Stimulated activated naive B cell treated with anti-CD40 and anti-IgM and Interleukin-4, amounts not matched to agents 10 μg/mL and 1 μg/mL and 100 μg/mL, for 72 hours (primary cell): Measurements from ENCODE around the gene PCGF3.
A peak's percentile ranks its signal among the peaks of the same experiment; 100 is the strongest.
"Not testable (repeated sequence)": the region's sequence is repeated elsewhere in the genome, so short reads cannot be mapped to it uniquely, and the experiment has no call there.

Experiments
- ATAC-seq, 2 donors: fragments of 150-1000 bp; cut with Tn5 transposase; replicated peaks; 2 replicates each; pipeline ENCODE4 v1.10.0; 2021; ENCODE audit warnings: moderate library complexity in 1 of 2
- DNase-seq: peaks from one replicate; pipeline ENCODE4 v3.0.0; 2021
- H3K27ac Mint-ChIP-seq: one replicate; pipeline ENCODE4 v1.8.0; 2022; ENCODE audit warnings: mild to moderate bottlenecking, mixed read lengths
- H3K27me3 Mint-ChIP-seq, 2 donors: one replicate each; pipeline ENCODE4 v1.8.0; 2022; ENCODE audit warnings: mixed read lengths in 2 of 2
- H3K36me3 Mint-ChIP-seq, 2 donors: one replicate each; pipeline ENCODE4 v1.8.0; 2022; ENCODE audit warnings: mixed read lengths in 2 of 2, mild to moderate bottlenecking in 1 of 2
- H3K4me1 Mint-ChIP-seq, 2 donors: one replicate each; pipeline ENCODE4 v1.8.0; 2022; ENCODE audit warnings: mixed read lengths in 2 of 2, mild to moderate bottlenecking in 1 of 2
- H3K4me3 Mint-ChIP-seq, 2 donors: one replicate each; pipeline ENCODE4 v1.8.0; 2022; ENCODE audit warnings: mild to moderate bottlenecking in 2 of 2, mixed read lengths in 2 of 2, moderate library complexity in 1 of 2
- H3K9me3 Mint-ChIP-seq, 2 donors: one replicate each; pipeline ENCODE4 v1.8.0; 2022; ENCODE audit warnings: mixed read lengths in 2 of 2, mild to moderate bottlenecking in 1 of 2

PCGF3 gene

DNA sequence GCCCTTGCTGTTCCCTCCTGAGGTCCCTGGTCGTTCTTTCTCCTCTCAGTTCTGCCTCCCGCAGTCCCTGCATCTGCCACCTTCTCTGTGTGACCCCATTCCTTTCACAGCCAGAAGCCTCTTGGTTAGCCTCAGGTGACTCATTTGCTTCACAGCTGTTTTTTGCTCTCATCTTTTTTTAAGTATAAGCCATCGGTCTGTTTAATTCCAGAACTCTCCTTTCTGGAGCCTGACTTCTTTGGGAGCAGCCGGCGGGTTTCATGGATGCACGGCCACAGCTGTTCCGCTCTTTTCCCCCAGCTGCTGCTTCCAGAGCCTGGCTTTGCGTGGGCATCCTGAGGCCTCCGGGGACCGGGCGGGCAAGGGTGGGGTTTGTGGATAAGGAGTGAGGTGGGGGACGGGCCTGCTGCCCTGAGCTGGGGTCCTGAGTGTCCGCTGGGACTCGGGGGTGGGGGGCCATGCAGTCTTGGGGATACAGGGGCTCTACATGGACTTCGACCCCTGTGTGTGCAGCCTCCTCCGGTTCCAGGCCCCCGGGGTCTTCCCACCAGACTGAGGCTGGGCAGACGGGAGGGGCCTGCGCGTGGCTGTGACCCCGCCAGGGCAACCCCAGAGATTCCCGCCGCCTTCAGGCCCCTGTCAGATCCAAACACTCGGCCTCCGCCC is 46.7 kb downstream of the PCGF3 start:
- no peak for ATAC-seq
- Mint-ChIP-seq H3K27ac (peak overlapping the region; percentile 17), H3K36me3 (peaks cover 31 to 60% of the 10 kb centered on the region in 2 donors), H3K27me3 (no peaks in the 10 kb centered on the region), H3K4me1 (peaks cover 9% of the 10 kb centered on the region in 2 donors), H3K4me3 (no peak overlapping the region), H3K9me3 (no peaks in the 10 kb centered on the region)
- DNase-seq, result no peak

DNA sequence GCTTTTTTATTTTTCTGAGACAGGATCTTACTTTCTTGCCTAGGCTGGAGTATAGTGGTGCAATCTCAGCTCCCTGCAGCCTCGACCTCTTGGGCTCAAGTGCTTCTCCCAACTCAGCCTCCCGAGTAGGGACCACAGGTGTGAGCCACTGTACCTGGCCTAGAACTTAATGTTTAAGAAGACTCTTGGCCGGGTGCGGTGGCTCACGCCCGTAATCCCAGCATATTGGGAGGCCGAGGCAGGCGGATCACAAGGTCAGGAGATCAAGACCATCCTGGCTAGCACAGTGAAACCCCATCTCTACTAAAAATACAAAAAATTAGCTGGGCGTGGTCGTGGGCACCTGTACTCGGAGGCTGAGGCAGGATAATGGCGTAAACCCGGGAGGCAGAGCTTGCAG is 47.6 kb downstream of the PCGF3 start:
- ATAC-seq, H3K27me3 Mint-ChIP-seq, H3K9me3 Mint-ChIP-seq, H3K4me3 Mint-ChIP-seq, DNase-seq, H3K4me1 Mint-ChIP-seq, H3K27ac Mint-ChIP-seq: not testable (repeated sequence)
- peaks cover 27 to 59% of the 10 kb centered on the region in 2 donors for H3K36me3 Mint-ChIP-seq

DNA sequence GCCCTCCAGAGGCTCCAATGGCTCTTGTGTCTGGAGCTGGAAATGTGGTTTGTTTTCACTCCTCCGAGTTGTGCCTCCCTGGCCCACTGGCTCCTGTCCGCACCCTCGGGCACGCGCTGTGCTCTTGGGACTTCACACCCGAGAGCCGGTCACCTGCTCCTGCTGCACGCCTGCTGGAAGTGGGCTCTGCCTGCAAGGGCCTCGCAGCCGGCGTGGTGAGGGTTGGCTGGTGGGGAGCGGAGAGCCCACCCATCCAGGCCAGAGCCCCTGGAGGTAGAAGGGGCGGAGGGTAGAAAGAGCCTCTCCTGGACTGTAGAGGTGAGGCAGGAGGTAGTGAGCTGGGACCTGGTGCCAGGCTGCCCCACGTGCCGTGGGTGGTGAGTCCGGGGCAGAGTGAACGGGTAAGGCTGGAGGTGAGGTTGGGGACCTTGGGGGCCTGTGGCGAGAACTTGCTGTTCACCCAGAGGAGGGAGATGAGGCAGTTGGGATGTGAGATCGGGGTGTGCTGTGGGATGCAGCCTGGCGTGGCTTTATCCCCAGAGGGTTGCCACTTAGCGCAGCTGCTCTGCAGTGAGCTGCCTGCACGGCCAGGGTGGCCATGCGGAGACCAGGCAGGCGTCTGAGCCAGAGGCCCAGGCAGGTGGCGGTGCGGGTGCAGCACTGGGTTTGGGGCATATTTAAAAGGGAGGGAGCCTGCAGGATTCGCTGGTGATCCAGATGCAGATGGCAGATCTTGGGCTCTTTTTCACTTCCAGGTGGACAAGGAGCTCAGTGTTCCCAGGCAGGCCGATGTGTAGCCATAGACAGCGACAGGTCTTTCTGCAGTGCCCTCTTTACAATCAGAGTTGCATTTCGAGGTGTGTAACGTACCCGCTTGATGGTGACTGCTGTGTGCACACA is 48.8 kb downstream of the PCGF3 start:
- H3K4me3 Mint-ChIP-seq, result peak overlapping the region in 1 of 2 donors; percentile 12
- DNase-seq (no peak), ATAC-seq (no peak)
- H3K27ac Mint-ChIP-seq, result peak overlapping the region; percentile 71
- H3K9me3 Mint-ChIP-seq, result no peaks in the 10 kb centered on the region
- peaks cover 5 to 9% of the 10 kb centered on the region in 2 donors for H3K4me1 Mint-ChIP-seq
- no peaks in the 10 kb centered on the region for H3K27me3 Mint-ChIP-seq
- peaks cover 22 to 53% of the 10 kb centered on the region in 2 donors for H3K36me3 Mint-ChIP-seq

DNA sequence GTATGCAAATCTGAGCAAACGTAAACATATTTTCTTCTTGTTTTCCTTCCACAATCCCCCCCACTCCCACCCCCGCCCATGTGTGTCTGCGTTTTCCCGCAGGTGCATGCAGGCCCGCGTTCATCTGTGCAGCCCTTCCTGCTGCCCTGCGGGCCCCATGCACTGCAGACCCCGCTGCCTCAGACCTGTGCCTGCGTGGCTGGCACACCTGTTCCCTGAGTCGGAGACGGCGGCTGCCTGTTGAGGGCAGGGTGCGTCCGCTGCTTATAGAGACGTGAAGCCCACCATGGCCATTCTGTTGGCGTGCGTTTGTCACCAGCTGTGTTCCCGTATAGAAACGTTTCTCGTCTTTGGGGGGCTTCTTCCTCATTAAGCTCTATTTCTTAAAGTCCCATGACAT is 51.5 kb downstream of the PCGF3 start:
- H3K27me3 Mint-ChIP-seq, result no peaks in the 10 kb centered on the region
- H3K9me3 Mint-ChIP-seq, result peaks cover 2 to 3% of the 10 kb centered on the region in 2 donors
- DNase-seq (no peak), ATAC-seq (no peak)
- no peak overlapping the region for H3K27ac Mint-ChIP-seq
- peaks cover 9% of the 10 kb centered on the region in 2 donors for H3K4me1 Mint-ChIP-seq
- no peak overlapping the region for H3K4me3 Mint-ChIP-seq
- H3K36me3 Mint-ChIP-seq, result peaks cover 26 to 53% of the 10 kb centered on the region in 2 donors

DNA sequence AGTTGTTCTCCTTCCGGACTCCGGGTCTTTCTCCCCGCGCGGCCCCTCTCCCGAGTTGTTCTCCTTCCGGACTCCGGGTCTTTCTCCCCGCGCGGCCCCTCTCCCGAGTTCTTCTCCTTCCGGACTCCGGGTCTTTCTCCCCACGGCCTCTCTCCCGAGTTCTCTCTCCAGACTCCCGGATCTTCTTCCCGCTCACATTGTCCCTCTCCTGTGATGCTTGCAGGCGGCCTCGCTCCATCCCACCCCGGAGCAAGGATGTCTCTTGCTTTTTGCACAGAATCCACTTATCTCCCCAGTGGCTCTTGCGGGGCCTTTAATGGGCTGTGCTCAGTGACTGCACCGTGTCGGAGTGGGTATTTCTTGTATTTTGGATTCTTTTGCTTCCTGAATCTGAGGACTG is 54.2 kb downstream of the PCGF3 start:
- peak overlapping the region; percentile 86 for H3K27ac Mint-ChIP-seq
- peak overlapping the region in 1 of 2 donors; percentile 44 for H3K4me3 Mint-ChIP-seq
- not testable (repeated sequence) for DNase-seq, ATAC-seq, H3K27me3 Mint-ChIP-seq, H3K9me3 Mint-ChIP-seq
- peaks cover 34 to 62% of the 10 kb centered on the region in 2 donors for H3K36me3 Mint-ChIP-seq
- peaks cover 10 to 21% of the 10 kb centered on the region in 2 donors for H3K4me1 Mint-ChIP-seq

DNA sequence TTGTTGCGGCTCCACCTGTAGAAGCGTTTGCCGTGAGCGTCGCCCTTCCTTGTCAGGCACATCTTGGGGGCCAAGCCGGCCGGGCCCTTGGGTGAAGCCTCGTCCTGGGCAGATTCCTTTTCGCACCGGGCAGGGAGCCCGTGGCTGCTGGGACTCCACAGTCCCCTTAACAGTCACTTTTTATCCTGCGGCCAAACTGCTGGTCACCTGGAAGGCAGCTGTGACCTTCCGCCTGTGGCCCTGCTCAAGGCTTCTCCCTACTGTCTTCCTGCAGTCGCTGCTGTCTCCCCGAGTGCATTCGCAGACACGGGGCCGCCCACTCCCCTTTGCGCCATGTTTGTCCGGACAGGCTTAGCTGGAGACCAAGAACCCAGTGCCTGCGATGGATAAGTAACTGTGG is 55.0 kb downstream of the PCGF3 start:
- Mint-ChIP-seq H3K4me1 (peaks cover 10 to 21% of the 10 kb centered on the region in 2 donors), H3K36me3 (peaks cover 36 to 57% of the 10 kb centered on the region in 2 donors), H3K4me3 (no peak overlapping the region), H3K9me3 (peaks cover 2 to 3% of the 10 kb centered on the region in 2 donors), H3K27ac (peak overlapping the region; percentile 25), H3K27me3 (no peaks in the 10 kb centered on the region)
- no peak for DNase-seq
- ATAC-seq, result no peak

DNA sequence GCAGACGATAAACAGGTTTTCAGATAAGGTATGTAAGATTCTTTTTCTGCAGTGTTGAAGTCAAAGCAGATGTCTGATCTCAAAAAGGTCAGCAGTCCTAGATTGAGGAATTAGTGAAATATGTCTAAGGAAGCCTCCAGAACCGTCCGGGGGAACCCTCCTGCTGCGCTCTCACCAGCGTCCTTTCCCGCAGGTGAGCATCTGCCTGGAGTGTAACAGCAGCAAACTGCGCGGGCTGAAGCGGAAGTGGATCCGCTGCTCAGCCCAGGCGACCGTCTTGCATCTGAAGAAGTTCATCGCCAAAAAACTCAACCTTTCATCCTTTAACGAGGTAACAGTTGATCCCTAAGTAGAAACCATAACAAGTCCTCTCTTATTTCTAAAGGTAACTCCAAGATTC is 55.5 kb downstream of the PCGF3 start:
- peaks cover 40 to 60% of the 10 kb centered on the region in 2 donors for H3K36me3 Mint-ChIP-seq
- H3K4me3 Mint-ChIP-seq, result no peak overlapping the region
- H3K27me3 Mint-ChIP-seq, result no peaks in the 10 kb centered on the region
- no peak for ATAC-seq
- no peak overlapping the region for H3K27ac Mint-ChIP-seq
- peaks cover 10 to 24% of the 10 kb centered on the region in 2 donors for H3K4me1 Mint-ChIP-seq
- H3K9me3 Mint-ChIP-seq, result peaks cover 2 to 3% of the 10 kb centered on the region in 2 donors
- no peak for DNase-seq

DNA sequence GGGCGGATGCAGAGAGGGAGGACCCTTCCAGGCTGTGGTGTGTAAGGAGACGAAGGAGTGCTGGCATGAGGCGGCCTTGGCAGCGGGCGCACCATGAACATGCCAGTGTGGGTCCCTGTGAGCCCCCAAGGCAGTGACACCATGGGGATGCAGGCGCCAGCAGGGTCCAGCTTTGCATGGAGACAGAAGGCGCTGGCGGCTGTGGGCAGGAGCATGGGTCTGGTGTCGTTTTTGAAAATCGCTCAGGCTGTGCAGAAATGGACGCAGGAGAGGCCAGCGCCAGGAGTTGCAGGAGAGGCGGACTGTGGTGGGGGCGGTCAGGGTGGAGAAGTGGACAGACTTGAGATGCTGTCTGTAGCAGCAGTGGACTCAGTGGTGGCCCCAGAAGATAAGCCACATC is 56.1 kb downstream of the PCGF3 start:
- Mint-ChIP-seq H3K27ac (no peak overlapping the region), H3K9me3 (peaks cover 2 to 3% of the 10 kb centered on the region in 2 donors), H3K36me3 (peaks cover 42 to 65% of the 10 kb centered on the region in 2 donors), H3K27me3 (no peaks in the 10 kb centered on the region), H3K4me3 (peak overlapping the region in 1 of 2 donors; percentile 13), H3K4me1 (peaks cover 12 to 29% of the 10 kb centered on the region in 2 donors)
- DNase-seq (no peak), ATAC-seq (no peak)

DNA sequence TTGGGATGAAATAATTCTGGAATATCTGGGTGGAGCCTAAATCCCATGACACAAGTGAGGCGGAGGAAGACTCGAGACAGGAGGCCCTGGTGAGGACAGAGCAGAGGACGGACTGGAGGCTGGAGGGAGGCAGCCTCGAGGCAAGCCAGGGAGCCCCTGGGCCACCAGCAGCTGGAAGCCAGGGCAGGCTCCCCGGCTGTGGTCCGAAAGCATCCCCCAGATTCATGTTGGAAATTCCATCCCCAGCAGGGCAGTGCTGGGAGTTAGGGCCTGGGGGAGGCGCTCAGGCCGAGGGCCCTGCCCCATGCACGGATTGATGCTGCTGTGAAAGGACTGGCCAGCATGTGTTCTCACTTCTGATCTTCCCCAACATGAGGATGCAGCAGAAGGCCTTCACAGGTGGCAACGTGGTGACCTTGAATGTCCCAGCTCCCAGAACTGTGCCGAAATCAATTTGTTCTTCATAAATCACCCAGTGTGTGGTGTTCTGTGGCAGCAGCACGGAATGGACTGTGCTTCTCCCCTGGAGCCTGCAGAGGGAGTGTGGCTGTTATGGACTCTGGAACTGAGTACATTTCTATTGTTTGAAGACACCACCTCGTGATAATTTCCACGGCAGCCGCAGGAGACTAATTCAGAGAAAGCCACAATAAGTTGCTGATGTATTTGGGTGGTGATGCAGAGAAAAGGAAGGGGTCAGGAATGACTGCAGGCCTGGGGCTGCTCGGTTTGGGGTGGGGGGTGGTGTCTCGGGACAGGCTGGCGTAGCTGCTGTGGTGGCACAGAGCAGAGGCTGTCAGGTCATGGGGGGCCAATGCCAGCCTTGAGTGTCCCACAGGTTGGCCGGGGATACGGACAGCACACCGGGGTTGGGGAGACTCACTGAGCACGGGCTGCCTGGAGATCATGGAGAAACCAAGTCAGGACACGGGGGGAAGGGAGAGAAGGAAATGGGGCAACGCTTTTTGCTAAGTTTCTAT is 56.9 kb downstream of the PCGF3 start:
- DNase-seq (no peak), ATAC-seq (peak; percentile 33 to 41)
- Mint-ChIP-seq H3K36me3 (peaks cover 48 to 67% of the 10 kb centered on the region in 2 donors), H3K27me3 (no peaks in the 10 kb centered on the region), H3K27ac (peak overlapping the region; percentile 86), H3K4me3 (no peak overlapping the region), H3K9me3 (peaks cover 2 to 3% of the 10 kb centered on the region in 2 donors), H3K4me1 (peaks cover 12 to 36% of the 10 kb centered on the region in 2 donors)

DNA sequence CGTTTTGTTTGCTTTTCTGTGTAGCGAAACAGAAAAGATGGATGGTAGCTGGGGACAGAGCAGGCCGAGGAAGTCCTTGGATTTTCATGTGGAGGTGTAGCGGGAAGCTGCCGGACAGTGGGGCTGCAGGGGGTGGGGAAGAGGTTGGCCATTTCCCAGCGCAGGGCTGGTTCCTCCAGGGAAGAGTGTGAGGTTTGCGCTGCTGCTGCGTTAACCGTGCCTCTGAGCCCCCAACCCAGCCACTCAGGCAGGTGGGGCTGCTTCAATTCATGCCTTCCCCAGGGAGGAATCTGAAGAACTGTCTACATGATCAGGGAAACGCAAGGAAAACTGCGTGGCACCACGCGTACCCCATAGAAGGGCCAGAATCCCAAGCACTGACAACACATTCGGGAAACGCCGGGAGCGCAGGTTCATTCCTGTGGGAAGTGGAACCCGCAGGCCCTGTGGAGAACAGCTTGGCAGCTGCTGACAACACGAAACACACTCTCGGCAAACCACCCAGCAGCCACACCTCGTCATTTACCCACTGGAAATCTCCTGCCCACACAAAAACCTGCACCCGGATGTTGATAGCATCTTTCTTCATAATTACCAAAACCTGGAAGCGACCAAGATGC is 57.7 kb downstream of the PCGF3 start:
- peak overlapping the region; percentile 80 for H3K27ac Mint-ChIP-seq
- ATAC-seq, result no peak
- H3K36me3 Mint-ChIP-seq, result peaks cover 49 to 66% of the 10 kb centered on the region in 2 donors
- no peaks in the 10 kb centered on the region for H3K27me3 Mint-ChIP-seq
- peaks cover 2 to 3% of the 10 kb centered on the region in 2 donors for H3K9me3 Mint-ChIP-seq
- DNase-seq, result no peak
- H3K4me1 Mint-ChIP-seq, result peaks cover 12 to 36% of the 10 kb centered on the region in 2 donors
- no peak overlapping the region for H3K4me3 Mint-ChIP-seq

DNA sequence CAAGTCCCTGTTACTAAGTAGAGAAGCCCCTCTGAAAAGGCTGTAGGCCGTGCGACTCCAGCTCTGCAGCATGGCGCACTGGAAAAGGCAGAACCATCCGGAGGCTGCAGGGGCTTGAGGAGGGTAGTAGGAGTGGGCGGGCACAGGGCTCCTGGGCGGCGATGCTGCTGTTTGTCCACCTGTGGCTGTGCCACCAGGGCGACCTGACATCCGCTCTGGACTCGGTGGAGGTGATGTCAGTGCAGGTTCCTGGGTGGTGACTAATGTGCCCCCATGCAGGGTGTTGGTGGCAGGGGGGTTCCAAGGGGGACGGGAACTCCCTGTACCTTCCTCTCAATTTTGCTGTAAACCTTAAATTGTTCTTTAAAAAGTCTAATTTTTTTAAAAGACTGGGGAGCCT is 58.3 kb downstream of the PCGF3 start:
- H3K27ac Mint-ChIP-seq, result peak overlapping the region; percentile 80
- H3K9me3 Mint-ChIP-seq, result peaks cover 2 to 3% of the 10 kb centered on the region in 2 donors
- no peak overlapping the region for H3K4me3 Mint-ChIP-seq
- DNase-seq (no peak), ATAC-seq (no peak)
- H3K4me1 Mint-ChIP-seq, result peaks cover 12 to 36% of the 10 kb centered on the region in 2 donors
- peaks cover 49 to 66% of the 10 kb centered on the region in 2 donors for H3K36me3 Mint-ChIP-seq
- H3K27me3 Mint-ChIP-seq, result no peaks in the 10 kb centered on the region

DNA sequence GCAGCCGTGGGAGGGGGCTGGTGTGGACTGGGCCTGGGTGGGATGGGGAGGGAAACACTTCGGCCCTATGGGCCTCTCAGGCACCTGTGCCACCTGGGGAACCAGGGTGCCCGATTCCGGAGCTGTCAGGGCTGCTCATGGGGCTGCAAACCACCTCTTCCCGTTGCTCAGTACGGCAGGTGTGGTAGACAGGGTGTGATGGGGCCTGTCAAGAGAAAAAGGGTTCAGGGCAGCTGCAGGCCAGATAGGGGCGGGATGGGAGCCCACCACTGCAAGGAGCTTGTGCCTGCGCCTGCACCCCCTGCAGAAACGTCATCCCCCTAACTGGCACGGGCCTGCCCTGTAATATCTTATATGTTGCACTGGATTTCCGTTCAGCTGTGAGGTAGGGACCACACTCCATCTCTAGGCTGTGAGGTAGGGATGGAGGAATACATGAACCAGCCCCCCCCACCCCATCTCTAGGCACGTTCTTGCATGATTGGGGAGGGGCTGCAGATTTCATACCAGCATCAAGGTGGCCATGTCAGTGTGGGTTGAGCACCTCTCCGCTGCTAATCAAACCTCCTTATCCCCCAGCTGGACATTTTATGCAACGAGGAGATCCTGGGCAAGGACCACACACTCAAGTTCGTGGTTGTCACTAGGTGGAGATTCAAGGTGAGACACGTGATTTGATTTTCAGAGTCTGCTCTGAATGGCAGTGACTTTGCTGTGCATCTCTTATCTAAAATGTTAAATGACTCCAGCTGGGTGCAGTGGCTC is 59.0 kb downstream of the PCGF3 start:
- DNase-seq (no peak), ATAC-seq (no peak)
- H3K4me3 Mint-ChIP-seq, result no peak overlapping the region
- no peaks in the 10 kb centered on the region for H3K27me3 Mint-ChIP-seq
- H3K4me1 Mint-ChIP-seq, result peaks cover 13 to 36% of the 10 kb centered on the region in 2 donors
- peak overlapping the region; percentile 54 for H3K27ac Mint-ChIP-seq
- peaks cover 49 to 69% of the 10 kb centered on the region in 2 donors for H3K36me3 Mint-ChIP-seq
- peaks cover 2 to 3% of the 10 kb centered on the region in 2 donors for H3K9me3 Mint-ChIP-seq

DNA sequence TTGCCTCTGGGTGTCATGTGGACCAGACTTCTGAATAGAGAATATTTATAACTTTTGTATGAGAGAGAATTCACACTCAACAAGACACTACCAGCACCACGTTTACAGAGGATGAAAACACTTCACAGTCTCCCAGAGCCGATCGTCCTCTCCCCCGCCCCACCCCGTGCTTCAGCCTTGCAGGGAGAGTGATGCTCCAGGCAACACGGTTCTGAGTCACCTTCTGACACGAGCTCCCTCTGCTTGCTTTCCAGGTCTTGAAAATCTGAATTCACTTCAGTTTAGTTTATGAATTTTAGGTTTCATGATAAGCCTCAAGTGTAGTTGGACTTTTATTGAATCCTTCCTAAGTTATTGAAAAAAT is 60.5 kb downstream of the PCGF3 start:
- no peak for ATAC-seq
- peaks cover 44 to 62% of the 10 kb centered on the region in 2 donors for H3K36me3 Mint-ChIP-seq
- H3K27ac Mint-ChIP-seq, result peak overlapping the region; percentile 56
- H3K4me1 Mint-ChIP-seq, result peaks cover 10 to 36% of the 10 kb centered on the region in 2 donors
- H3K27me3 Mint-ChIP-seq, result no peaks in the 10 kb centered on the region
- DNase-seq, result no peak
- H3K9me3 Mint-ChIP-seq, result no peaks in the 10 kb centered on the region
- H3K4me3 Mint-ChIP-seq, result no peak overlapping the region
